AG04449 (cell line): ENCODE results near the gene CYRIA.

Experiments
- CTCF ChIA-PET: fragments of 350-600 bp; formaldehyde crosslinking; extraction: SDS; loops from one replicate; lab custom pipeline; 2021; ENCODE audit warnings: antibody characterized with exemption; lab: Yijun Ruan, JAX
- POLR2A ChIA-PET: fragments of 400-600, 350-600 bp; formaldehyde crosslinking; extraction: SDS; loops from one replicate; lab custom pipeline; 2020; ENCODE audit warnings: antibody characterized with exemption, inconsistent platforms; lab: Yijun Ruan, JAX
- DNase-seq: peaks from one replicate; pipeline ENCODE4 v3.0.0-alpha.2; 2010; ENCODE audit warnings: low read depth, low spot score
- H3K4me3 ChIP-seq: 2 replicates; pipeline ENCODE4 v1.5.1; 2011; ENCODE audit warnings: low read depth, mild to moderate bottlenecking, control low read depth, low read length
- TF ChIP-seq, protein P1 (sequence below): IDR thresholded peaks from one replicate; pipeline ENCODE4 v1.5.1; 2011; ENCODE audit warnings: mild to moderate bottlenecking, moderate library complexity, low read length, control low read depth, inconsistent platforms; ENCODE audit not compliant: insufficient read depth; ENCODE audit errors: missing control alignments

The CYRIA gene

DNA sequence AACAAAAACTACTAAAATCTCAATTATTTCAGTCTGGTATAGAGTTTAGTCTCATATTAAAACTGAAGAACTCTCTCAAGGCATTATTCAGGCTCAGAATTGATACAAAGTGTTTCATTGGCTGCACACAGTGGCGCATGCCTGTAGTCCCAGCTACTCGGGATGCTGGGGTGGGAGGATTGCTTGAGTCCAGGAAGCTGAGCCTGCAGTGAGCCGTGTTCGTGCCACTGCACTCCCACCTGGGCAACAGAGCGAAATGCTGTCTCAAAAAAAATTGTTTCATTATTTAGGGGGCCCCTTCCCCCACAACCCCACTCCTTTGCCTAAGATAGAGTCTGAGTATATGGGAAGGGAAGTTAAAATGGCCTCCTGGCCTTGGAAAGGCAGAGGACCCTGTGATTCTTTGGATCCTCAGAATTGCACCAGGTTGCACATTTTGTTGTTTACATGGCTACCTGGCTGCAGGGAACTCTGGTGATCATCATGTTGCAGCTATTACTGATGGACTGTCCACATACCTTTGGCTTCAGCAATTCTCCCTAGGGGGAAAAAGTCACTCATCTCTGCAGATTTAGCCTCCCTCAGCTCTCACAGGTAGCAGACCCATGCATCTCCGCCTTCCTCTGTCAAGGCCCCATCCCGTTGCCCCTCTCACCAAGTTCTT lies 19.2 kb upstream of the CYRIA start:
- CTCF ChIA-PET = no interaction called here
- no peak overlapping the region for H3K4me3 ChIP-seq
- POLR2A ChIA-PET = no interaction called here
- no peak for DNase-seq
- TF ChIP-seq, protein P1, sequence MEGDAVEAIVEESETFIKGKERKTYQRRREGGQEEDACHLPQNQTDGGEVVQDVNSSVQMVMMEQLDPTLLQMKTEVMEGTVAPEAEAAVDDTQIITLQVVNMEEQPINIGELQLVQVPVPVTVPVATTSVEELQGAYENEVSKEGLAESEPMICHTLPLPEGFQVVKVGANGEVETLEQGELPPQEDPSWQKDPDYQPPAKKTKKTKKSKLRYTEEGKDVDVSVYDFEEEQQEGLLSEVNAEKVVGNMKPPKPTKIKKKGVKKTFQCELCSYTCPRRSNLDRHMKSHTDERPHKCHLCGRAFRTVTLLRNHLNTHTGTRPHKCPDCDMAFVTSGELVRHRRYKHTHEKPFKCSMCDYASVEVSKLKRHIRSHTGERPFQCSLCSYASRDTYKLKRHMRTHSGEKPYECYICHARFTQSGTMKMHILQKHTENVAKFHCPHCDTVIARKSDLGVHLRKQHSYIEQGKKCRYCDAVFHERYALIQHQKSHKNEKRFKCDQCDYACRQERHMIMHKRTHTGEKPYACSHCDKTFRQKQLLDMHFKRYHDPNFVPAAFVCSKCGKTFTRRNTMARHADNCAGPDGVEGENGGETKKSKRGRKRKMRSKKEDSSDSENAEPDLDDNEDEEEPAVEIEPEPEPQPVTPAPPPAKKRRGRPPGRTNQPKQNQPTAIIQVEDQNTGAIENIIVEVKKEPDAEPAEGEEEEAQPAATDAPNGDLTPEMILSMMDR = no peak

DNA sequence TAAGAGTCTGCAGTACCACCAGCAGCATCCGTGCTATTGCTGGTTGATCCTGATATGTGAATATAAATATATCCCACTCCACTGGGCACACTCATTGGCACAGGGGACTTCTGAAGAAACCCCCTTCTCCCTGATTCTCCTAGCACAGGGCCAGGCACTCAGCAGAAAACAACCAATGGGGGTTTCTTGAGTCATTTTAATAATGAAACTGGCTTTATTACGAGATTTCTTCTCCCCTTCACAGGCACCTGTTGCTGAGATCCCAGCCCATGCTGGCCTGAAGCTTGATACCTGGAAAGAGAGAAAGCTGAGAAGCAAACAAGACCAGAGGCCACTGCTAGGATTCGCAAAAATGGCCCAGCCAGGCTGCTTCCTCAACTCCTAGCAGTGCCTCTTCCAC lies 17.9 kb upstream of the CYRIA start:
- ChIA-PET POLR2A (no interaction called here), CTCF (no interaction called here)
- TF ChIP-seq, protein P1 = no peak
- no peak for DNase-seq
- H3K4me3 ChIP-seq = no peak overlapping the region

DNA sequence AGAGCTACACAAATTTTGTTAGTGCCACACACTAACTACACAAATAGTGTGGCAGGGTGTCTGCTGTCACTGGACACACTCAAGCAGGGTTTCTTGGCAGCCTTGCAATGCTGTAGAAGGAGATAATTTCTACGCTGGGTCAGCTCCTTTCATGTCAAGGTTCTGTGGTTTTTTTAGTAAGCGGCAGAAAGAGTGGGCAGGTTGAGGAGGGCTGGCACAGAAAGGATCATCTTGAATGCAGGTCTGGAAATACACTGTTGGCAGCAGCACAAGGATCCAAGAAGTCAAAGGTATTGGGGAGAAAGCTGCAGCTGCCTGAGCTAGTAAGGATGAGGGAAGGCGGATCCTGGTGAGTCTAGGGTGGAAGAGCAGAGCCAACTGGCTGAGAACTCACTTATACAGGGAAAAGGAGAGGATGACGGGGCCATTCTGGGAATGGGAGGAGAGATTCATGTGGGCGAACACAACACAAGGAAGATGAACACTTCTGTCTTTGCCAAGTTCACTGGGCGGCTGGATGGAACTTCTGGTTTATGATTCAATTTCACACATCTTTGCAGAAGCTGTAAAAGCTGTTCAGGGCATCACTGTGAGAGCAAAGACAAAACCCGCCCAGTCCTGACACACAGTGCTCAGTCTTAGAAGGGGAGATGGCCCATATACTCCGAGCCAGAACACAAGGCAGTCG lies 16.9 kb upstream of the CYRIA start:
- CTCF ChIA-PET = no interaction called here
- TF ChIP-seq, protein P1 = no peak

DNA sequence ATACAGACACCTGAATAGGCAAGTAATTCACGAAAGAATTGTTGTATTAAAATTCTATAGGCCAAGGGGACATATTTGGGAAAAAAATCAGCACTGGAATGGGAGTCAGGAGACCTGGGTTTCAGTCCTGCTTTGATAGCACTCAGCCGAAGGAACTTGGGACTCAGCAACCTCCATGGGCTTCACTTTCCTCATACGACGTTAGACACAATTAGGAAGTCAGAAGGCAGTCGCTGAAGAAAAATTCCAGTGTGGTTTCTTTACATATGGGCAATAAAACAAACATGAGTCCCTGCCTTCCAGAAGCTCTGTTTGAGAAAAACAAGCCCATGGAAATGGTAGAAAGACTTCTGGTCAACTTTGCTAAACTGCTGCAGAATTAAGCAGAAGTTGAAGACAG lies 15.1 kb upstream of the CYRIA start:
- ChIA-PET POLR2A (no interaction called here), CTCF (no interaction called here)
- TF ChIP-seq, protein P1 = no peak
- no peak overlapping the region for H3K4me3 ChIP-seq
- no peak for DNase-seq

More for the DNA sequence above, 16.9 kb upstream of the CYRIA start:
- DNase-seq = no peak
- no peak overlapping the region for H3K4me3 ChIP-seq
- POLR2A ChIA-PET = no interaction called here

DNA sequence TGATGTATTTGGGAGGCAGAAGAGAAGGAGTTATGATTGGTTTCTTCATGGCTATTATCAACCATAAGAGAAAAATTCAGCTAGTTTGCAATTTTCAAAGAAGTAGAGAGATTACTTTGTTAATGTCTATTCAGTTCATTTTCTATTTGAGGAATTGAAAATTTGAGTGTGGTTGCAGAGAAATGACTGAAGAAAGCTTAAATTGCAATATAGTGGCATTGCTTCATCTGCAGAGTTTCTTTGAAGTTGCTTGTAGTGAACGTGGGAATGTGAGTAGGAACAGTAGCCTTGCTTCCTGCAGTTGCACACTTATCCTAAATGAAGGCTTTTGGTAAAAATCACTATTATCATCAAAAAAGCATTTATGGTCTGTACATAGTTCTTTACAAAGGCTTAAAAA lies 14.7 kb upstream of the CYRIA start:
- no peak for DNase-seq
- TF ChIP-seq, protein P1 = no peak
- no peak overlapping the region for H3K4me3 ChIP-seq
- ChIA-PET POLR2A (no interaction called here), CTCF (no interaction called here)

DNA sequence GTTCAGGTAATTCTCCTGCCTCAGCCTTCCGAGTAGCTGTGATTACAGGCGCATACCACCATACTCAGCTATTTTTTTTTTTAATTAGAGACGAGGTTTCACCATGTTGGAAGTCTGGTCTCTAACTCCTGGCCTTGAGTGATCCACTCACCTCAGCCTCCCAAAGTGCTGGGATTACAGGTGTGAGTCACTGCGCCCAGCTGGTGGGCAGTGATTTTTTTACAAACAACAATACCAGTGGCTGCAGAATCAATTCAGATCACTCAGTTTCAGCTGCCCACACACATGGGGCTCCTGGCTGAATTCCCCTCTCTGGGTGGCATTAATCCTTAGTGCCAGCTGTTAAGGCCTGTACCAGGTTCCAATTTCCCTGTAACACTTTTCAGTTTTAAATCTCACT lies 13.3 kb upstream of the CYRIA start:
- H3K4me3 ChIP-seq = no peak overlapping the region
- ChIA-PET CTCF (no interaction called here), POLR2A (no interaction called here)
- TF ChIP-seq, protein P1 = no peak
- DNase-seq = no peak
